Loucy (cell line): ENCODE measurements around the gene IGHMBP2.

ENCODE experiments used
- CTCF ChIP-seq: fragments of 200-600 bp; sonication (generic); conservative IDR thresholded peaks from 2 replicates; pipeline ENCODE4 v1.5.1; 2014; ENCODE audit warnings: mild to moderate bottlenecking, antibody characterized with exemption, low read length
- EZH2phosphoT487 ChIP-seq: fragments of 200-600 bp; IDR thresholded peaks from 2 replicates; pipeline ENCODE4 v1.6.1; 2018; ENCODE audit warnings: antibody characterized with exemption, mild to moderate bottlenecking, moderate library complexity, borderline replicate concordance

GRCh38 chr11:68936358-68936636, 32.6 kb downstream of the IGHMBP2 start:
- no peak for TF ChIP-seq CTCF
- no peak for TF ChIP-seq EZH2phosphoT487
